Effector memory CD8-positive, alpha-beta T cell (primary cell): ENCODE results near the gene RNU7-1.
A peak's percentile ranks its signal among the peaks of the same experiment; 100 is the strongest.
"Not testable (repeated sequence)": the region's sequence is repeated elsewhere in the genome, so short reads cannot be mapped to it uniquely, and the experiment has no call there.

ENCODE experiments used
- ATAC-seq: fragments of 150-1000 bp; cut with Tn5 transposase; replicated peaks from 2 replicates; pipeline ENCODE4 v1.10.0; 2021; ENCODE audit warnings: mild to moderate bottlenecking, moderate library complexity
- DNase-seq, 3 experiments: peaks; one replicate each; pipeline ENCODE4 v3.0.0; 2021
- H3K27ac Mint-ChIP-seq, 2 donors: one replicate each; pipeline ENCODE4 v1.8.0; 2022; ENCODE audit warnings: mild to moderate bottlenecking in 2 of 2, mixed read lengths in 2 of 2, moderate library complexity in 2 of 2
- H3K27me3 Mint-ChIP-seq, 2 donors: one replicate each; pipeline ENCODE4 v1.8.0; 2022; ENCODE audit warnings: mixed read lengths in 2 of 2
- H3K36me3 Mint-ChIP-seq: one replicate; pipeline ENCODE4 v1.8.0; 2022; ENCODE audit warnings: mild to moderate bottlenecking, moderate library complexity, mixed read lengths; ENCODE audit not compliant: insufficient read depth
- H3K4me1 Mint-ChIP-seq, 2 donors: one replicate each; pipeline ENCODE4 v1.8.0; 2022; ENCODE audit warnings: low read depth in 2 of 2, mixed read lengths in 2 of 2
- H3K4me3 Mint-ChIP-seq, 2 donors: one replicate each; pipeline ENCODE4 v1.8.0; 2022; ENCODE audit warnings: mild to moderate bottlenecking in 2 of 2, mixed read lengths in 2 of 2, moderate library complexity in 2 of 2
- H3K9me3 Mint-ChIP-seq, 2 donors: one replicate each; pipeline ENCODE4 v1.8.0; 2022; ENCODE audit warnings: mixed read lengths in 2 of 2
- total RNA-seq, 9 experiments: gene quantifications; one replicate each; lab custom pipeline; 2026; lab: John Stamatoyannopoulos, UW

RNU7-1 gene
- total RNA-seq = 0 reads per million in 9 experiments

- Mint-ChIP-seq H3K9me3 (no peaks in the 10 kb centered on the region), H3K27ac (peak within 1 kb of the TSS; percentile 99 to 100), H3K4me1 (peaks cover 51 to 54% of the 10 kb centered on the region in 2 donors), H3K4me3 (peak within 1 kb of the TSS; percentile 97 to 98), H3K36me3 (peaks cover 47% of the 10 kb centered on the region), H3K27me3 (no peaks in the 10 kb centered on the region)
- peak; percentile 67 for ATAC-seq
- peak; percentile 61 to 68 (median 62) for DNase-seq
Observed at GRCh38 chr12:6943722-6944380, at the start of gene RNU7-1, which contains the start of gene C12orf57. Gene RNU7-1, plus strand, starts transcription at chr12:6943816. Gene C12orf57, plus strand, starts transcription at chr12:6944022. Its CDS starts 100 bp downstream, at chr12:6944122.

- no peaks in the 10 kb centered on the region for H3K36me3 Mint-ChIP-seq
- H3K4me3 Mint-ChIP-seq = no peak overlapping the region
- H3K27ac Mint-ChIP-seq = no peak overlapping the region
- DNase-seq (no peak), ATAC-seq (no peak)
- no peaks in the 10 kb centered on the region for H3K9me3 Mint-ChIP-seq
- peaks cover 0 to 11% of the 10 kb centered on the region in 2 donors for H3K4me1 Mint-ChIP-seq
- H3K27me3 Mint-ChIP-seq = no peaks in the 10 kb centered on the region
Observed at GRCh38 chr12:6894321-6894720, 49.3 kb upstream of the RNU7-1 start.

DNA sequence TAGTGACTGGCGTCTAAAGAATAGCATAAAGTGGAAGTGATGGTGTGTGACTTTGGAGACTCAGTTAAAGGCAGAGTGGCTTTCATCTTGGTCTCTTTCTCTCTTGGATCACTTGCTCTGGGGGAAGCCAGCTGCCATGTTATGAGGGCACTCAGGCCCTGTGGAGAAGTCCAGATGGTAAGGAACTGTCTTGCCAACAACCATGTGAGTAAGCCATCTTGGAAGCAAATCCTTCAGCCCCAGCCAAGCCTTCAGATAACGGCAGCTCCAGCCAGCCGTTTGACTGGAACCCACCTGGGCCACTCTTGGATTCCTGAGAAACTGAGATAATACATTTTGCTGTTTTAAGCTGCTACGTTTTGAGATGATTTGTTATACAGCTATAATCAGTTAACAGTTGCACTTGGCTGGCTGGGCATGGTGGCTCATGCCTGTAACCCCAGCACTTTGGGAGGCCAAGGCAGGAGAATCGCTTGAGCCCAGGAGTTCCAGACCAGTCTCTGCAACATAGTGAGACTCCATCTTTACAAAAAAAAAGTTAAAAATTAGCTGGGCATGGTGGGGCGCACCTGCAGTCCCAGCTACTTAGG lies 46.7 kb upstream of the RNU7-1 start:
- Mint-ChIP-seq H3K4me1 (no peaks in the 10 kb centered on the region), H3K4me3 (no peak overlapping the region), H3K36me3 (no peaks in the 10 kb centered on the region), H3K9me3 (no peaks in the 10 kb centered on the region), H3K27me3 (no peaks in the 10 kb centered on the region), H3K27ac (no peak overlapping the region)
- no peak for DNase-seq
- ATAC-seq = no peak

DNA sequence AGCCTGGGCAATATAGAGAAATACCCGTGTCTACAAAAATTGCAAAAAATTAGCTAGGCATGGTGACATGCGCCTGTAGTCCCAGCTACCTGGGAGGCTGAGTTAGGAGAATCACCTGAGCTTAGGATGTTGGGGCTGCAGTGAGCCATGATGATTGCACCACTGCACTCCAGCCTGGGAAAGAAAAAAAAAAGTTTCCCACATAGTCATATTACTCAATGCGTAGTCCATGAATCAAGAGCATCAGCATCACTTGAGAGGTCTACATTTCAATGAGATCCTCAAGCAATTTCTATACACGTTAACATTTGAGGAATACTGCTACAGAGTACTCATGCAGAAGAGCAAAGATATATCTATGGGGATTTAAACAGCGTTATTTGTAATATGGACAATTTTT lies 44.2 kb upstream of the RNU7-1 start:
- Mint-ChIP-seq H3K9me3 (no peaks in the 10 kb centered on the region), H3K4me3 (no peak overlapping the region), H3K36me3 (no peaks in the 10 kb centered on the region), H3K4me1 (peaks cover 0 to 4% of the 10 kb centered on the region in 2 donors), H3K27ac (no peak overlapping the region), H3K27me3 (no peaks in the 10 kb centered on the region)
- DNase-seq = no peak
- no peak for ATAC-seq

- H3K27ac Mint-ChIP-seq = no peak overlapping the region
- H3K9me3 Mint-ChIP-seq = no peaks in the 10 kb centered on the region
Observed at GRCh38 chr12:6899837-6900519, 43.6 kb upstream of the RNU7-1 start.

DNA sequence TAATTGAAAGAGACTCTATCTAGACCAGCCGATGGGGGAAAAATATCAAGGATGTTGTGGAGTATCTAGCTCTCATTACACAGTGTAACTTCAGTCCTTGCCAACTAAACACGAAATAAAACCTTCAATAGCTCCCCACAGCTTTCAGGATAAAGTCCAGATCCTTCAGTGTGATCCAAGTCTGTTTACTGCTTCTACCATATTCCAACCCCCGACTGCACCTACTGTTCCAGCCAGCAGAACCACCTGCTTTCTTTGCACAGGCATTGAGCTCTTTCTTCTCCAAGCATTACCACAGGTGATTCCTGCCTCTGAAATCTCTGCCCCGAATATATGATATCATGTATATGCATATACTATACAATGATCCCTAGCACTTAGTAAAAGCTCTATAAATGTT lies 41.2 kb upstream of the RNU7-1 start:
- Mint-ChIP-seq H3K9me3 (no peaks in the 10 kb centered on the region), H3K27ac (peak overlapping the region in 1 of 2 donors; percentile 39), H3K4me3 (no peak overlapping the region), H3K36me3 (no peaks in the 10 kb centered on the region), H3K4me1 (peaks cover 0 to 4% of the 10 kb centered on the region in 2 donors), H3K27me3 (no peaks in the 10 kb centered on the region)
- no peak for DNase-seq
- no peak for ATAC-seq

More at GRCh38 chr12:6899837-6900519, 43.6 kb upstream of the RNU7-1 start:
- no peak for DNase-seq
- Mint-ChIP-seq H3K4me3 (no peak overlapping the region), H3K4me1 (peaks cover 0 to 4% of the 10 kb centered on the region in 2 donors), H3K27me3 (no peaks in the 10 kb centered on the region), H3K36me3 (no peaks in the 10 kb centered on the region)
- ATAC-seq = no peak

DNA sequence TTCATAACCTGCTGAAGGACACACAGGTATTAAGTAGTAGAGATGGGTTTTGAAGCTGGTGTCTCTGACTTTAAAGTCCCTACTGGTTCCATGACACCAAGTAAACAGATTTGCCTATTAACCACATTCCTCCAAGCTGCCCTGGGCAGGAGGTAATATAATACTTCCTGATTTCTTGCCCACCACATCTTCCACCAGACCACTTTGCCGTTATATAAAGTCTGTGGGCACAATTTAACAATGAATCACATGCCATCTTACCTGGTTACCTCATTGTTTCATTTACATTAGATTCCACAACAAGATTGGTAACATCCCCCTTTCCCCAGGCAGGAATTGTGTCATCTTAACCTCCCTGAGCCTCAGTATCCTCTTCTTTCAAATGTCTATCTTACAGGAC lies 39.9 kb upstream of the RNU7-1 start:
- no peaks in the 10 kb centered on the region for H3K36me3 Mint-ChIP-seq
- DNase-seq = no peak
- H3K4me1 Mint-ChIP-seq = peaks cover 0 to 4% of the 10 kb centered on the region in 2 donors
- H3K9me3 Mint-ChIP-seq = no peaks in the 10 kb centered on the region
- ATAC-seq = no peak
- H3K27ac Mint-ChIP-seq = no peak overlapping the region
- H3K4me3 Mint-ChIP-seq = no peak overlapping the region
- H3K27me3 Mint-ChIP-seq = no peaks in the 10 kb centered on the region

DNA sequence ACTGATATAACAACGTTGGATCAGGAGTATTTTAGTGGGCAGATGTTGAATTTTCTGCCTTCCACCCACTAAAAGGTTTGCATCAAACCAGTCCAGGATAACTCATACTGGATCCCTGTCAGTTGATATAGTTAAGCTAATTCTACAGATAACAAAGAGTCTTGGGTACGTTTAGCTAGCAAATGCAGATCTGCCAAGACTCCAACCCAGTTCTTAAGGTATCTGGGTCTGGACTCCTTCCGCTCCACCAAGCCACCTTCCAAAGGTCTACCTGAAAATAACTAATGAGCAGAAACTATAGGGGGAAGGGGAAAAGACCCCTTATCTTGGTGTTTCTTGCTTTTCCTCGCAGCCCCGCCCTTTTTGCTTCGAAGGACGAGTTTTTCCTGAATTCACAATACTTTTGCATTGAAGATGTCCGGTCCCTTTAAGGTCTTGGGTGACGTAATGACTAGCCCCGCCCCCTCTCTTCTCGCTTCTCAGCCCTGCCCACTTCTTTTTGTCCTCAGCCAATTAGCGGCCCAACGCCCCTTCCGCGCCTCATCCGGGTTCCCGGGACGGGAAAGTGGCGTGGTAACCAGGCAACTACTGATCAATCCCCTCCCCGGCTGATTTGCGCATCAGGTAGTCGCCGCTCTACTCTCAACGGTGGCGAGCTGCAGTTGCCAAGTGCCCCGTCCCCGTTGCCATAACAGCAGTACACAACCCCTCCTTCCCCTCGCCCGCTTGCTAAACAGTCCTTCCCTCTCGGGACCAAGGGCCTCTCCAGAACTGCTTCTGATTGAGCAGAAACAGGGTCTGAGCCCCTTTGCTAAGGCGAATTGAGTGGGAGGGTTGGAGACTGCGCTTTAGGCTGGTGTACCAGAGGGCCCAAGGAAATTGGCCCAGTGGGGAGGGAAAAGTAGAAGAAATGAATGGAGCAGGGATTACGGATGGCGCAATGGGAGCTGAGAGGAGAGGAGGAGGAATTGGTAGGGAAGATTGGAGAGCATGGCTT lies 39.0 kb upstream of the RNU7-1 start, which contains the start of gene LRRC23:
TSS of gene LRRC23 (plus strand) at position 543 of the 997 bp plus-strand sequence. CDS start 812 bp downstream, outside the sequence.
- Mint-ChIP-seq H3K27ac (no peak within 1 kb of the TSS), H3K9me3 (no peaks in the 10 kb centered on the region), H3K4me1 (peaks cover 0 to 4% of the 10 kb centered on the region in 2 donors), H3K27me3 (no peaks in the 10 kb centered on the region), H3K36me3 (no peaks in the 10 kb centered on the region), H3K4me3 (no peak within 1 kb of the TSS)
- ATAC-seq (peak; percentile 95), DNase-seq (peak; percentile 96 to 98 (median 97))

- DNase-seq (no peak), ATAC-seq (no peak)
- Mint-ChIP-seq H3K4me1 (peaks cover 0 to 4% of the 10 kb centered on the region in 2 donors), H3K36me3 (peaks cover 3% of the 10 kb centered on the region), H3K9me3 (no peaks in the 10 kb centered on the region), H3K27me3 (no peaks in the 10 kb centered on the region), H3K27ac (no peak overlapping the region), H3K4me3 (no peak overlapping the region)
Observed at GRCh38 chr12:6905414-6906040, 38.1 kb upstream of the RNU7-1 start.

DNA sequence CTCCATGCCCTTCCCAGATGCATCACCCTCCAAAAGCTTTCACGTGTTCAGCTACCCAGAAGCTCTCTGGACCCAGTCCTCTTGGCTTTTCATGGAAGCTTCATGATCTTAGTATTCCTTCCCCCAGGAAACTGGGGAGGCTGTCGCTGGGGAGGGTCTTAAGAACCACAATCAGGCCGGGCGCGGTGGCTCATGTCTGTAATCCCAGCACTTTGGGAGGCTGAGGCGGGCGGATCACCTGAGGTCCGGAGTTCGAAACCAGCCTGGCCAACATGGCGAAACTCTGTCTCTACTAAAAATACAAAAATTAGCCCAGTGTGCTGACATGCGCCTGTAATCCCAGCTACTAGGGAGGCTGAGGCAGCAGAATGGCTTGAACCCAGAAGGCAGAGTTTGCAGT lies 35.5 kb upstream of the RNU7-1 start:
- not testable (repeated sequence) for H3K9me3 Mint-ChIP-seq, H3K36me3 Mint-ChIP-seq, ATAC-seq, H3K4me3 Mint-ChIP-seq, H3K27ac Mint-ChIP-seq, DNase-seq, H3K27me3 Mint-ChIP-seq
- peaks cover 7 to 11% of the 10 kb centered on the region in 2 donors for H3K4me1 Mint-ChIP-seq

- H3K36me3 Mint-ChIP-seq = peaks cover 21% of the 10 kb centered on the region
- peaks cover 11 to 16% of the 10 kb centered on the region in 2 donors for H3K4me1 Mint-ChIP-seq
- no peak overlapping the region for H3K27ac Mint-ChIP-seq
- ATAC-seq = no peak
- DNase-seq = no peak
- no peaks in the 10 kb centered on the region for H3K27me3 Mint-ChIP-seq
- H3K4me3 Mint-ChIP-seq = no peak overlapping the region
- H3K9me3 Mint-ChIP-seq = no peaks in the 10 kb centered on the region
Observed at GRCh38 chr12:6909421-6910145, 34.0 kb upstream of the RNU7-1 start.
